ENCODE results near the gene NUSAP1.
"Not testable (repeated sequence)": the region's sequence is repeated elsewhere in the genome, so short reads cannot be mapped to it uniquely, and the experiment has no call there.

NUSAP1 gene

DNA sequence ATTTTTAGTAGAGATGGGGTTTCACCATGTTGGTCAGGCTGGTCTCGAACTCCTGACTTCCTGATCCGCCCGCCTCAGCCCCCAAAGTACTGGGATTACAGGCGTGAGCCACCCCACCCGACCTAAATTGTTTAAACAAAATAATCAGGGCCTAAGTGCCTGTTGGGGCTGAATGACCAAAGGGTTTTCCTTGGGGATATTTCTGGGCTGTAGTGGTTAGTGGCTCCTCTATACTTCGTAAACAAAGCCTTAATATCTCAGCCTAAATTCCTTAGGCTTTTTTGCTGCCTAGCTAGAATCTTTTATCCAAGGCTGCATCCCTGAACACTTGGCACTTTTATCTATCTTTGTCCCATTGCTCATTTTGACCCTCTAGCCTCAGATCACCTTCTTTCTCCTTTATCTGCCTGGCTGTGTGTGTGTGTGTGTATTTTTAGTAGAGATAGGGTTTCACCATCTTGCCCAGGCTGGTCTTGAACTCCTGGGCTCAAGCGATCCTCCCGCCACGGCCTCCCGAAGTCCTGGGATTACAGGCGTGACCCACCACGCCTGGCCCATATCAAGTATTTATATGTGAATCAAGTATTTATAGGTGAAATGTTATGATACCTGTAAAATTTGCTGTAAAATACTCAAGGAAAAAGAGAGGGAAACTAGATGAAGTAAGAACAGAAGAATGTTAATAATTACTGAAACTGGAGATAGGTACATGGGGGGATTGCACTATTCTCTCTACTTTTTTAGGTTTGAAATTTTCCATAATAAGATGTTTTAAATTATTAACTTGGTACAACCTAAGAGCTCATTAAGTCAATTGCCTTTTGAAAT, 1.8 kb downstream of the NUSAP1 start:
- DNase-seq = no peak

- no peak for DNase-seq
Measured at GRCh38 chr15:41336549-41336948, 3.9 kb downstream of the NUSAP1 start.

DNA sequence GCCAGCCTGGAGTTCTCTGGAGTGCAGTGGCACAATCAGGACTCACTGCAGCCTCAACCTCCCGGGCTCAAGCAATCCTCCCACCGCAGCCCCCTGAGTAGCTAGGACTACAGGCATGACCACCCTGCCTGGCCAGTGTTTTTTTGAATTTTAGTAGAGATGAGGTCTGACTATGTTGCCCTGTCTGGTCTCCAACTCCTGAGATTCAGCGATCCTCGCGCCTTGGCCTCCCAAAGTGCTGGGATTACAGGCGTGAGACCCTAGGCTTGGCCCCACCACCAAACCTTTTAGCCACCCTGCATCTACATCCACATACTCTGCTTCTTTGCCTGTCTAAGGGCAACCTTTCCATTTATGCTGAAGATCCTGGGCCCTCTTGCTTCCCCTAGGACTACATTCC, 4.4 kb downstream of the NUSAP1 start:
- DNase-seq = no peak

GRCh38 chr15:41337631-41338522, 5.2 kb downstream of the NUSAP1 start:
- no peak for DNase-seq

- DNase-seq = no peak
Measured at GRCh38 chr15:41340189-41340695, 7.6 kb downstream of the NUSAP1 start.

DNA sequence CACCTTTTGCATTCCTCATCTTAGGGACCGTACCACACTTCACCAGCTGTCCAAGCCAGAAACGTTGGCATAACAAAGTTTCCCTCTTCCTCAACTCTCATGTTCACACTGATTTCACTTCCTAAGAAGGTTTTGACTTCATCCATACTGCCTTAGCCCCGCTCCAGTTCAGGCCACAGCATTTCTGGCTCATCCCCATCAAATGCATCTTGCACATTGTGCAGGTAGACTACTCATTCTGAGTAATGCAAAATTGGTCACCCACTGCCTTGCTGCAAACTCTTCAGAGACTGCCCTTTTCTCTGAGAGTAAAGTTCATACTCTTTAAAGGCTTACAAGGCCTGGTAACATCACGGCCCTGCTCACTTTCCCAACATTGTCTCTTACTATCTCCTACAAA, 8.8 kb downstream of the NUSAP1 start:
- no peak for DNase-seq

GRCh38 chr15:41347236-41347635, 14.6 kb downstream of the NUSAP1 start:
- DNase-seq = no peak

GRCh38 chr15:41350057-41350717, 17.5 kb downstream of the NUSAP1 start:
- DNase-seq = no peak

GRCh38 chr15:41354371-41354770, 21.7 kb downstream of the NUSAP1 start:
- DNase-seq = no peak

GRCh38 chr15:41367418-41367817, 34.7 kb downstream of the NUSAP1 start:
- no peak for DNase-seq

GRCh38 chr15:41377978-41378377, 45.3 kb downstream of the NUSAP1 start:
- no peak for DNase-seq

- not testable (repeated sequence) for DNase-seq
Measured at GRCh38 chr15:41383974-41384749, 51.5 kb downstream of the NUSAP1 start.

GRCh38 chr15:41387646-41388045, 55.0 kb downstream of the NUSAP1 start:
- no peak for DNase-seq

GRCh38 chr15:41392659-41393058, 60.0 kb downstream of the NUSAP1 start:
- no peak for DNase-seq

DNA sequence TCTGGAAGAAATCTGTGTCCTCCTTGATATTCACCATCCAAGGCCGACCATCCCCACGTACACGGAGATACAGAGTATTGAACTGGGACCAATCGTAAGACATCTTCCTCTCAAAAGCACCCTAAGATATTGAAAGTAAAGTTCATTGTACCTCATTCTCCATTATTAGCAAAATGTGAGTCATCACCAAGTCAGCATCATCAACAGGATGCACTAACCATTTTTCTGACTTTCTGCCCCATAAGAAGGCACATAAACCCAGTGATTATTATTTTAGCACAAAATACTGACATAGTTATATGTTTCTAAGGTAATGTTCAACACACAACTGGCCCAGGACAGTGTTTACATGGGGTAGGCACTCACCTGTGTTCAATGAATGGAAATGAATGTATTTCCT, 62.2 kb downstream of the NUSAP1 start:
- no peak for DNase-seq

GRCh38 chr15:41396111-41396510, 63.4 kb downstream of the NUSAP1 start:
- no peak for DNase-seq

DNA sequence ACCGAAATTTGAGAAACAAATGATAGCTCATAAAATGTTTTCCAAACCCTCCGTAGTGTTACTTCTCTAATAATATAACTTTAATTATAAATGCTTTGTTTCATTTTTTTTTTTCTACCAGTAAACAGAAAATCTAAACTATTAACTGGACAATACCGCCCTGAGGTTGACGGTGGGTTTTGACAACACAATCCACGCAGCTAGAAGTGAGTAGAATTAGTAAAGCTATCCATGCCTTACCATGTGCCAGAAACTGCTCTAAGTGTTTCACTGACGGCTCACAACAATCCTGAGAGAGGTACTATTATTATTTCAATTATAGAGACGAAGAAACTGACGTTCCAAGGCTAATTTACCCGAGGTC, 69.2 kb downstream of the NUSAP1 start:
- no peak for DNase-seq

DNA sequence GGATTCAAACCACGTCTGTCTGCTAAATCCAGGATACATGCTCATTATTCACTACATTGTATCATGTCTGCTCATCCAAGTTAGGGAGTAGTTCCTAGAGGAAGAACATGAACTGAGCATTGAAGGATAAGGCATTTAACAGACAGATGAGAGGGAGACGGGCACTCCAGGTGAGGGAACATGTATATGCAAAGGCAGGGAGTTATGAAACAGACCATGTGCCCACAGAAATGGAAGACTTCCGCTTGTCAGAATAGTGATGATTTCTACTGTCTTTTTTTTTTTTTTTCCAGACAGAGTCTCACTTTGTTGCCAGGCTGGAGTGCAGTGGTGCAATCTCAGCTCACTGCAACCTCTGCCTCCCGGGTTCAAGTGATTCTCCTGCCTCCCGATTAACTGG, 74.7 kb downstream of the NUSAP1 start:
- no peak for DNase-seq

GRCh38 chr15:41408234-41408641, 75.6 kb downstream of the NUSAP1 start:
- peak; percentile 16 to 34 (median 25) for DNase-seq

DNA sequence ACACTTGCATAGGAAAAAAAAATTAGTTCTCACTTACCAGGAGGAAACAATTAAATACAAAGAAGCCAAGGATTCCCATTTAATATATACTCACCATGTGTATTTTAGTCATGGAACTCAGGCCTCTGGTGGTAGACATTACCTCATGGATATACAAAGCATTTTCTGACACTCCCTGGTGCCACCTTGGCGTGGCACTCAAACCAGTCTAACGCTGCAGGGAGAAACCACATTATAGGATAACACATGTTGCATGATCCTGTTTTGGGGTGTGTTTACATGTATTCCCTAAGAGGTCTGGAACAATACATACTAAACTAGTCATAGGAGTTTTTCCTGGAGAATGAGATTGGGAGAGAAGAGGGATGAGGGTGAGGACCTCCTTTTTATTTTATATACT, 78.3 kb downstream of the NUSAP1 start:
- DNase-seq = no peak

DNA sequence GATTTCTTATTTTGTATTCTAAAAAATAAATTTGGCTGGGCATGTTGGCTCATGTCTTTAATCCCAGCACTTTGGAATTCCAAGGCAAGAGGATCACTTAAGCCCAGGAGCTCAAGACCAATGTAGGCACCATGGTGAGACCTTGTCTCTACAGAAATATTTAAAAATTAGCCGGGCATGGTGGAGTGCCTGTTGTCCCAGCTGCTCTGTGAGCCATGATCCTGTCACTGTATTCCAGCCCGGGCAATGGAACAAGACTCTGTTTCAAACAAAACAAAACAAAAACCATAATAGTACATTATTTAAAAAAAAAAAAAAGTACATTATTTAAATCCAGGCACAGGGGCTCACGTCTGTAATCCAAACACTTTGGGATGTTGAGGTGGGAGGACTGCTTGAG, 78.8 kb downstream of the NUSAP1 start:
- no peak for DNase-seq

GRCh38 chr15:41416128-41416741, 83.6 kb downstream of the NUSAP1 start:
- DNase-seq = no peak

Data from suppressor macrophage treated with lipopolysaccharide for 1 hour (primary cell).